ENCODE results near the gene KLRF2.

- no peak for TF ChIP-seq CTCF (IDR thresholded peaks at IDR 0.05)
- TF ChIP-seq POLR2A (IDR thresholded peaks at IDR 0.05): no peak
Observed at GRCh38 chr12:9908350-9908749, 27.1 kb downstream of the KLRF2 start.

All from right lobe of liver (tissue), 4 donors.